HG03565 (cell line): Measurements from ENCODE around the gene PPID.
"Not testable (repeated sequence)": the region's sequence is repeated elsewhere in the genome, so short reads cannot be mapped to it uniquely, and the experiment has no call there.

Experiments used
- ATAC-seq: cut with Tn5 transposase; IDR thresholded peaks from one replicate; pipeline ENCODE4 v1.9.1; 2021; ENCODE audit warnings: mild to moderate bottlenecking, moderate library complexity; ENCODE audit not compliant: unreplicated experiment

Gene PPID

DNA sequence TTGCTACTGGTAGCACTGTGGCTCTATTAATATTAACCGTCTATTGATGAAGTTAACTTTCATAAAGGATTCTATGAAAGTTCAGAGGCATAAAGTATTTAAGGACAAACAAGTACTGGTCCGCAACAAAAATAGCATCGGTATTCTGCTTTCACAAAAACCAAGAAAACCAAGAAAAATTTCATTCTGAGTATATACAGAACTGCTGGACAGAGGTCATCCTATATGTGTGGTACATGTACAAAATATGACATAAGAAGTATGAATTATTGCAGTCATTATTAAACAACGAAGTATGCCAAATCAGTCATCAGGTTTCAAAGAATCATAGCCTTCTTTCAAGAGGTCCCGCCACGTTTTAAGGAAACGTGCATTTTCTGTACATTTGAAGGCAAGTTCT, 53.9 kb downstream of the PPID start:
- peak; percentile 15 for ATAC-seq

DNA sequence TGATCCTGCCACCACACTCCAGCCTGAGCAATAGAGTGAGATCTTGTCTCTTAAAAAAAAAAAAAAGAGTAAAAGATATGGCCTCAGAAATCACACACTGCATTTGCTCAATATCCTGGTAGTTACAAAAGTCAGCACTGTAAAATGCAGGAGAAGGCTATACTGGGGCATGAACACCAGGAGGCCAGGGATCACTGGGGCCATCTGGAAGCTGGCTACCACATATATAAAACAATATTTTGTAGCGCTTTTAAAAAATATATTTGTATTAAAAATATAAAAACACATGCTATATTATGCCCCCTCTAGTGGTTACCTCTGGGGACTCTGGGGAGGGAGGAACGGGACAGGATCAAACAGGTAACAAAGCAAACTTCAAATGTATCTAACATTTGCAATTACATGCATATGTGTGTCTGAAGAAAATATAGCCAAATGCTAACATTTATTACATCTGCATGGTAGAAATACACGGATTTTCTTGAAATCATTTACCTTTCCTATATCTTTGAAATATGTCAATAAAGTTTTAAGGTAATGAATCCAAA, 55.5 kb downstream of the PPID start:
- no peak for ATAC-seq

DNA sequence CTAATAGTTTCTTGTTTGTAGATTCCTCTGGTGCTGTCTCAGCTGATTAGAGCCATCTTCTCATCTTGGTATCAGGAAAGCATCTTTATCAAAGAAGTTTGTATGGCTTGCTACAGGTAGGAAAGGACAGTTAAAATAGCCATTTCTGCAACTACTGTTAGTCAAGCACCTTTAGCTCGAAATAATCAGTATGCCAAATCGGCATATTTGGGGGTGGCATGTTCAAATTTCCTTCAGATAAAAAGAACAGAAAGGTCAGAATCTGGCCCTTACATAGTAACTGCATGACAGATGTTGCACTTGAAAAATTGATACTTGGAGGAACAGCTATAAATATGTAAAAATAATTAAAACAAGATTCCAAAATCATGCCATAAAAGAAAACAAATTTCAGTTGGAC, 56.3 kb downstream of the PPID start:
- no peak for ATAC-seq

DNA sequence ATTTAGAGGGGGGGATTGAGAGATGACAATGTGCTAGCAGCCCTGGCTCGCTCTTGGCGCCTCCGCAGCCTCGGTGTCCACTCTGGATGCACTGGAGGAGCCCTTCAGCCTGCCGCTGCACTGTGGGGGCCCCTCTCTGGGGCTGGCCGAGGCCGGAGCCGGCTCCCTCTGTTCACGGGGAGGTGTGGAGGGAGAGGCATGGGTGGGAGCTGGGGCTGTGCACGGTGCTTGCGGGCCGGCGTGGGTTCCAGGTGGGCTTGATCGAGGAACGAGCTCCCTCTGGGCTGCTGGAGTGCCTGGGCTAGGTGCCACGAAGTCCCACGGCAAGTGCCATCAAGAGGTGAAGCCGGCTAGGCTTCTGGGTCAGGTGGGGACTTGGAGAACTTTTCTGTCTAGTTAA, 58.4 kb downstream of the PPID start:
- no peak for ATAC-seq

DNA sequence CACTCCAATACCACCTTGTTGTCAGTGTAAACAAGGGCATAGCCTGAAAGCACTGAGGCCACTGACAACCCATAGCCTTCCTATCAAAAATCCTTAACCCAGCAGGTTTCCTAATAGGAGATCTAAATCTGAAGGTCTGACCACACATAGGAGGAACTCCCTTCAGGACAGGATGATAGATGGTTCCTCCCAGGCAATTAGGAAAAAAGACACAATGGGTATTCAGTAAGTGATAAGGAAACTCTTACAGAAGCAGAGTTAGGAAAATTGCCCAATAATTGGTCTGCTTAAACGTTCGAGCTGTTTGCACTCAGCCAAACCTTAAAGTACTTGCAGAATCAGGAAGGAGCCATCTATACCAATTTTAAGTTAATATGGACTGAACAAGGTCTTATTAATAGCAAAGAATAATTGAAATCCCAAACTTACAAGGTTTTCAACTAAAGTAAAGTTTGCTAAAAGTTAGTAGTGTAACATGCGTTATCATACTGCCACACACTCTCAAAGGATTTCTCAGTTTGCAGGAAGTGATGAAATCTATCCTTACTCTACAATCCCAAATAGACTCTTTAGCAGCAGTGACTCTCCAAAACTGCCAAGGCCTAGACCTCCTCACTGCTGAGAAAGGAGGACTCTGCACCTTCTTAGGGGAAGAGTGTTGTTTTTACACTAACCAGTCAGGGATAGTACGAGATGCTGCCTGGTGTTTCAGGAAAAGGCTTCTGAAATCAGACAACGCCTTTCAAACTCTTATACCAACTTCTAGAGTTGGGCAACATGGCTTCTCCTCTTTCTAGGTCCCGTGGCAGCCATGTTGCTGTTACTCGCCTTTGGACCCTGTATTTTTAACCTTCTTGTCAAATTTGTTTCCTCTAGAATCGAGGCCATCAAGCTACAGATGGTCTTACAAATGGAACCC, 59.2 kb downstream of the PPID start:
- ATAC-seq = not testable (repeated sequence)

DNA sequence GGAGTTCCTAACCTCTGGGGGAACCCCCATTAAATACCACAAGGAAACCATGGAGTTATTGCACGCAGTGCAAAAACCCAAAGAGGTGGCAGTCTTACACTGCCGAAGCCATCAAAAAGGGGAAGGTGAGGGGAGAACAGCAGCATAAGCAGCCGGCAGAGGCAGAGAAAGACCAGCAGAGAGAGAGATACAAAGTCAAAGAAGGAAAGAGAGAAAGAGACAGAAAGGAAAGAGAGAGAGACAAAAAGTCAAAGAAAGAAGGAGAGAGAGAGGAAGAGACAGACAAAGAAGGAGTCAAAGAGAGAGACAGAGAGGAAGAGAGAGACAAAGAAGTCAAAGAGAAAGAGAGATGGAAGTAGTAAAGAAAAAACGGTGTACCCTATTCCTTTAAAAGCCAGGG, 59.9 kb downstream of the PPID start:
- not testable (repeated sequence) for ATAC-seq
